ENCODE data around the gene FAM234B. TPM values are rescaled to one million over a fixed set of nuclear protein-coding genes. Genes with fewer than 3 reads are reported as not detected.

Gene FAM234B
- total RNA-seq, 1 donor = 3.3 TPM

GRCh38 chr12:13112968-13113367, 68.8 kb downstream of the FAM234B start:
- DNase-seq (ENCODE audit: low read depth) = no peak
- no peak for TF ChIP-seq CTCF (IDR thresholded peaks at IDR 0.05; ENCODE audit: insufficient read depth, low read length)
- H3K4me3 ChIP-seq (ENCODE audit: low read depth, low read length) = no peak overlapping the region

DNA sequence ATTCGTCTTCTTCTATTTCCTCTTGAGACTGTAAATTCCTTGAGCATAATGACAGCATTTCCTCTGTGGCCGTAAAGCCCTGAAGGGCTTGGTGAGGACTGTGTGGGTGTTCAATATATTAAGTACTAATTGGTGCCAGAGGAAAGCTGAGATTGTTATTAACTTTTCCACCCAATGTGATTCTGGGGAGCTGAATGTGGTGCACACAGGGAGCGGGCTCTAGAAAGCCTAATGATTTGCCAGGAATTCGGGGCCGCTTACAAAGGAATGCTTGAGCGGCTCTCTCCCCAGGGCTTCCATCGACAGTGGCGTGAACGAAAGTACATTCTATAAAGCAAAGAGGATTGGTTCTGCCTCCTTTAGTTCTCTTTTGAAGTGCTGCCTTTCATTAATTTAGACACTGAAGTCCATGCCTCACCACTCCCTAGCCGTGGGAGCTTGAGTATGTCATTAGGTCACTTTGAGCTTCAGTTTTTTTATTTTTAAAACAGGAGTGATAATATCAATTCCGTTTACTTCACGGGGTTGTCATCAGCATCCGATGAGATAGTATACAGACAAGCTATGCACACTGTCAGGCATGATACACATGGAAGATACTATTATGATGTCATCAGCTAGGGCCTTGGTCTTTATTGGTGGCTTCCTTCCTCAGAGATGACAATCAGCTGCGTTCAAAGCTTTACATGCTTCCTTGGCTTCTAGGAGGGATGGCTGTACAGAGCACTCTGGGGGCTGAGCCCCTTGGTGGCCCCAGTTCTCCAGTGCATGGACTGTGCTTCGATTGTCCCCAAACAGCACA, 70.3 kb downstream of the FAM234B start:
- DNase-seq (ENCODE audit: low read depth) = no peak
- H3K4me3 ChIP-seq (ENCODE audit: low read depth, low read length) = no peak overlapping the region
- no peak for TF ChIP-seq CTCF (IDR thresholded peaks at IDR 0.05; ENCODE audit: insufficient read depth, low read length)

DNA sequence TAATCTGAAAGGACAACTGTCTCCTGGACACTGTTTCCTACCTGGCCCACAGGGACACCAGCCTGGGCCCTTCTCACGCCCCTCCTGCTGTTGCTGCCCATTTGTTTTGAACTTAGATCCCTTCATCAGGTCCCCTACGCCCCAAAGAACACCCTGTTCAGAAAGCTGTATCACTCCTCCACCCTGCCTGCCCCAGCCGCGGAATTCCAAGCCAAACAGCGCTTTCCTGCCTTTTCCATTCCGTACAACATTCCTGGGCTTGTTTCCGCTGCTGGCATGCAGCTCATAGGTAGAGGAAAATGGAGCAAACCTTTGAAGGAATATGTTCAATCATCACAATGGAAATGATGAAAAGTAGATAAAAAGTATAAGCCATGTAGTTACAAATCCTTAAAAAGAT, 72.1 kb downstream of the FAM234B start:
- no peak for TF ChIP-seq CTCF (IDR thresholded peaks at IDR 0.05; ENCODE audit: insufficient read depth, low read length)
- no peak overlapping the region for H3K4me3 ChIP-seq (ENCODE audit: low read depth, low read length)
- no peak for DNase-seq (ENCODE audit: low read depth)

DNA sequence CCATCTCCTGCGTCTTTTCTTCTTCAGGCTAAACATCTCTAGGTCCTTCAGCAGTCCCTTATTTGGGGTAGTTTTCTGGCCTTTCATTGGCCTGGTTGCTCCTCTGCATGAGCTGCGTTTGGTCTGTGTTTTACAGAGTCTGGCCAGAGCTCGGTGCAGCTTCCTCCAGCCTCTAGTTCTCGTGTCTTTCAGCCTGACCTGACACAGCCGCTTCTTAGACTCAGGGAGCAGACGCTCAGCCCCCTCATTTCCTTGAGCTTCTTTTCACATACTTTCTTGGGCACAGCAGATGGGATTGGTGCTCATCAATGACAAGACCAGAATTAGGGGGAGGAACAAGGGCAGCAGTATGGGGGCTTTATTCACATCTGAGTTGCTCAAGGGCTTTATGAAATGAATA, 72.8 kb downstream of the FAM234B start:
- no peak overlapping the region for H3K4me3 ChIP-seq (ENCODE audit: low read depth, low read length)
- no peak for DNase-seq (ENCODE audit: low read depth)
- TF ChIP-seq CTCF (IDR thresholded peaks at IDR 0.05; ENCODE audit: insufficient read depth, low read length) = no peak

DNA sequence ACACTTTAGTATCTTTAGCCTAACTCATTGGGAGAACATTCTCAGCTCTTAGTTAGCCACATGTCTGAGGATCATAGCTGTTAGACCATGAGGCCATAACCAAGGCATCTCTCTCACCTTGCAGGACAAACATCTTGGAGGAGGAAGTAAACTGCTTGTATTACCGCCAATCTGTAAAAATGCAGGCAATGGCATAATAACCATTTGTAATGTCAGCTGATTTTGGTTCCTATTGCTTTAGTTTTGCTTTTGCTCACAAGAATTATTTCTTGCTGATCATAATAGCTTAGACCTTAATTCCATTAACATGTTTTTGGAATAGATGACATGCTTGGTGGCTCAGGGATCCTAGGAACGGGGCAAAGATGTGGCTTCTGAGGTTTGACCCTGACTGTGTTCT, 75.6 kb downstream of the FAM234B start:
- DNase-seq (ENCODE audit: low read depth) = no peak
- no peak overlapping the region for H3K4me3 ChIP-seq (ENCODE audit: low read depth, low read length)
- no peak for TF ChIP-seq CTCF (IDR thresholded peaks at IDR 0.05; ENCODE audit: insufficient read depth, low read length)

- no peak for TF ChIP-seq CTCF (IDR thresholded peaks at IDR 0.05; ENCODE audit: insufficient read depth, low read length)
- no peak for DNase-seq (ENCODE audit: low read depth)
- no peak overlapping the region for H3K4me3 ChIP-seq (ENCODE audit: low read depth, low read length)
Measured at GRCh38 chr12:13120413-13120812, 76.2 kb downstream of the FAM234B start.

- H3K4me3 ChIP-seq (ENCODE audit: low read depth, low read length) = no peak overlapping the region
- DNase-seq (ENCODE audit: low read depth) = no peak
- no peak for TF ChIP-seq CTCF (IDR thresholded peaks at IDR 0.05; ENCODE audit: insufficient read depth, low read length)
Measured at GRCh38 chr12:13121568-13121967, 77.4 kb downstream of the FAM234B start.
